ENCODE measurements around the gene CMTM7.

The CMTM7 gene, protein sequence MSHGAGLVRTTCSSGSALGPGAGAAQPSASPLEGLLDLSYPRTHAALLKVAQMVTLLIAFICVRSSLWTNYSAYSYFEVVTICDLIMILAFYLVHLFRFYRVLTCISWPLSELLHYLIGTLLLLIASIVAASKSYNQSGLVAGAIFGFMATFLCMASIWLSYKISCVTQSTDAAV

GRCh38 chr3:32391643-32392535 lies at the start of gene CMTM7:
CMTM7 (plus strand) TSS chr3:32391853; CDS start chr3:32391907, 54 bp downstream.
- in situ Hi-C loops (cut with HindIII; ENCODE audit: low sequenced_read_pairs): no loop called here

- in situ Hi-C loops (cut with HindIII; ENCODE audit: low sequenced_read_pairs): no loop called here
Measured at GRCh38 chr3:32347343-32348125, 44.1 kb upstream of the CMTM7 start.

DNA sequence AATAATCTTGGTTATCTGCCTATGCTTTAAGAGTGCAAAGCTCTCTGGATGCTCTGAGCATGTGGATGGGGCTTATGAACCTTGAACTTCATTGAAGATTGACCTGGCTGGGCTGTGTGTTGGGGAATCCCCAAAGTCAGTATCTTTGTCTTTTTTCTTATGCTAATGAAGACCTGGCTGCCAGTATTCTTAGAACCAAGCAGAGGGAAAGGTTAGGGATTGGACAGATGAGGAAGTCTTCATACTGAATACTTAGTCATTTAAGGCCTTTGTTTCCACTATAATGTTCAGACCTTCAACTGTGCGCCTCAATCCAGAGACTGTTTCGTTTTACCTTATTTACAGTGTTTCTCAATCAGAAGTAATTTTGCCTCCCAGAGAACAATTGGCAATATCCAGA lies 42.5 kb upstream of the CMTM7 start:
- in situ Hi-C loops (cut with HindIII; ENCODE audit: low sequenced_read_pairs): no loop called here

- in situ Hi-C loops (cut with HindIII; ENCODE audit: low sequenced_read_pairs): no loop called here
Measured at GRCh38 chr3:32352563-32352962, 39.1 kb upstream of the CMTM7 start.

GRCh38 chr3:32353351-32353750 lies 38.3 kb upstream of the CMTM7 start:
- in situ Hi-C loops (cut with HindIII; ENCODE audit: low sequenced_read_pairs): no loop called here

GRCh38 chr3:32354362-32354778 lies 37.3 kb upstream of the CMTM7 start:
- in situ Hi-C loops (cut with HindIII; ENCODE audit: low sequenced_read_pairs): no loop called here

DNA sequence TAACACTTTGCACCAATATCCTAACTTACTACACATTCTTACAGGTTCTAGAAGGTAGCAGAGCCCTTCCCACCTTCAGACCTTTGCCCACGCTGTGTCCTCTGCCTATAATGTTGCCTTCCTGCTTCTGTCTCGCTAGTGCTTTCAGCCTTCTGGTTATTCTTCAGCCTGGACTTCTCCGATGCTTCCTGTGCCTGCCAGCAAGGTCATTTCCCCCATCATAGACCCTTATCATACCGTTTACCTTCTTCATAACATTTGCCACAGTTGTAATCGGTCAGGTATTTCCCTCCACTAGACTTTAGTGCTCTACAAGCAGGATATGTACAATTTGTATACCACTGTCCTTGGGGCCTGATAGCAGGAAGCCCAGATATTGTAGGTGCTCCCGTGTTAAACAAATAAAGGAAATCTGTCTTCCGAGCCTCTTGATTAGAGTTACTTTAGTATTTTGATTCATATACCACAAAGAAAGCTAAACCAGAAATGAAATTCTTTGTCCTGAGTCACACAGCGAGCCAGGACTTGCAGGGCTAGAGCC lies 35.8 kb upstream of the CMTM7 start:
- in situ Hi-C loops (cut with HindIII; ENCODE audit: low sequenced_read_pairs): no loop called here

DNA sequence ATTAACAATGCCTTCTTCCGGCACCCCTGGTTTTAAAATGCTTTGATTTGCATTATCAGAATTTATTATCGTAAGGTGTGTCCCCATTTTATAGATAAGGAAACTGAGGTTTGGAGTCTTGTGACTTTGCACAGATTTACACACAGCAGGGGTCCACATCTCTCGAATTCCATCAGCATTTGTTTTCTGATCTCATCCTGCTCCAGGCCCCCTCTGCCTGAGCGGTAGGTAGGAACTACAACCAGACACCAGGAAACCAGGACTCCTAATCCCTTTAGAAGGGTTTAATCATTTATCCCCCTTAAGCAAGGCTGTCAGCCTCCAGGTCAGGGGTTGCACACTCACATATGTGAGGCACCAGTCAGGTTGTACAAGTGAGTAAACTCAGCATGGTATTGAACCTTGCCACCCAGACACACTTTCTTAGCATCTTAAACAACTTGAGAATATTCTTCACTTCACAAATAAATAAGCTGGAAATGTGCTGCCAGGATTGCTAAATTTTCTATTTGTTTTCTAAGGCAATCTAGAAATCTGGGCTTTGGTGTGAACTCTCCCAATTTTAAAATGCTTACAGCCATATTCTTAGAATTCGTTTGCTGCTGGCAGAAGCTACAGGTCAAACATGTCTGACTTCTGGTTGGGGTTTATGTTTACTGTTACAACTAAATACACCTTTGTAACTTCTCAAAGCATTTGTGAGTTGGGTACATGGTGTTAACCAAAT lies 31.7 kb upstream of the CMTM7 start:
- in situ Hi-C loops (cut with HindIII; ENCODE audit: low sequenced_read_pairs): no loop called here

GRCh38 chr3:32360493-32360827 lies 31.2 kb upstream of the CMTM7 start:
- in situ Hi-C loops (cut with HindIII; ENCODE audit: low sequenced_read_pairs): no loop called here

- in situ Hi-C loops (cut with HindIII; ENCODE audit: low sequenced_read_pairs): no loop called here
Measured at GRCh38 chr3:32366638-32367397, 24.8 kb upstream of the CMTM7 start.

- in situ Hi-C loops (cut with HindIII; ENCODE audit: low sequenced_read_pairs): no loop called here
Measured at GRCh38 chr3:32367442-32367841, 24.2 kb upstream of the CMTM7 start.

DNA sequence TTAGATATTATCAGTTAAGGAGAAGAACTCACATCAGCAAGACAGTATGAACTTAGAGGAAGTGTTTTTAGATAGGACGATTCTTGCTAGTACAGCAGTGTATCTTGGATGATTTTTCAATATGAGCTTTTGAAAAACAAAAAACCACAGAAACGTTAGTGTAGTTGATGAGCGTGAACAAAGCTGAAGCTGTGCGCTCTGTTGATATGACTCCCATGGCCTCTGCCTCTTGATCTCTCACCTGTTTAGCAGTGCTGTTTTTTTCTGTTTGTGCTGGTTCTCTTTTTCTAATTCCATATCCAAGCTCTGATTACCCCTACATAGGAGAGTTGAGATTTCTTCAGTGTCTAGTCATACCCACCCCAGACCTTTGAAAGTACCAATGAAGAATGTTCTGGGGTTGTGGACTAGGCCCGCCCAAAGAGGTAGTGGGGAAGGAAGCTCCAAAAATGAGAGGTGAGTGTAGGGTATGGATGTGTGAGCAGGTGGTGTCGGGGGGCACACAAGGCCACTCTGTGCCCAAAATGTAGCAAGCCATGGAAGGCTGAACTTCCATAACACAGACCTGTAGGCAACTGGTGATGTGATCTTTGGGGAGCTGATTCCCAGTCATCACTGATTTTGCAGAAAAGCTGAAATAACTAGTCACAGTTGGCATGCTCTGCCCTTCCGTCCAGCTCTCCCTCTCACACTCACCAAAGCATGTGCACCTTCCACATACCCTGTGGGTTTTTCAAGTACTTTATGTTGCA lies 20.0 kb upstream of the CMTM7 start:
- in situ Hi-C loops (cut with HindIII; ENCODE audit: low sequenced_read_pairs): no loop called here

DNA sequence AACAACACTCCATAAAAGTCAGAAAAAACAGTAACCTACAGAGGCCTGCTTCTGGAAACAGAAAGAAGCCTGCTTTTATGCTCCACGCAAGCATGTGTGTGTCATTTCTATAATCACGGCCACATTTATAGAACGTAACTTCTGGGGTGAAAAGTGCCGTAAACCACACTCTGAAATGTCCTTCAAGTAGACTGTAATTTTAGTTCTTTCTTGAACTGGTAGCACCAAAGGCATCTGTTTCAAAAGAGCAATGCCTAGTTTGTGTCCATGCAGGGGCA lies 19.5 kb upstream of the CMTM7 start:
- in situ Hi-C loops (cut with HindIII; ENCODE audit: low sequenced_read_pairs): no loop called here

DNA sequence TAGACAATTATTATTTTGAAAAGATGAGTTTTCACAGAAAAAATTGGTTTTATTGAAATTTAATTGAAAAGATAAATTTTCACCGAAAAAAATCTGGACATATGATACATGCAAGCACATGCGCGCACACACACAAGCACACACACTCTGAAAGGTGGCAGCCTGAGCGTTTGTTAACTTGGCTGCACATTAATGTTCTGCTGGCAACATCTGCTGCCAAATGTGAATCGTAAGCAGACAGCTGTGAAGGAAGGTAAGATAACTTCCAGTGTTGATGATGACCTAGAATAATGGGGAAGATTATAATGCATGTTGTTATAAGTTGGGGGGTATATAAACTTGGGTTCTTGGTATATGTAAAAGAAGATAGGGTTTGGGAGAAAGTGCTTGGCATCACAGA lies 18.4 kb upstream of the CMTM7 start:
- in situ Hi-C loops (cut with HindIII; ENCODE audit: low sequenced_read_pairs): no loop called here

GRCh38 chr3:32373844-32374243 lies 17.8 kb upstream of the CMTM7 start:
- in situ Hi-C loops (cut with HindIII; ENCODE audit: low sequenced_read_pairs): no loop called here

DNA sequence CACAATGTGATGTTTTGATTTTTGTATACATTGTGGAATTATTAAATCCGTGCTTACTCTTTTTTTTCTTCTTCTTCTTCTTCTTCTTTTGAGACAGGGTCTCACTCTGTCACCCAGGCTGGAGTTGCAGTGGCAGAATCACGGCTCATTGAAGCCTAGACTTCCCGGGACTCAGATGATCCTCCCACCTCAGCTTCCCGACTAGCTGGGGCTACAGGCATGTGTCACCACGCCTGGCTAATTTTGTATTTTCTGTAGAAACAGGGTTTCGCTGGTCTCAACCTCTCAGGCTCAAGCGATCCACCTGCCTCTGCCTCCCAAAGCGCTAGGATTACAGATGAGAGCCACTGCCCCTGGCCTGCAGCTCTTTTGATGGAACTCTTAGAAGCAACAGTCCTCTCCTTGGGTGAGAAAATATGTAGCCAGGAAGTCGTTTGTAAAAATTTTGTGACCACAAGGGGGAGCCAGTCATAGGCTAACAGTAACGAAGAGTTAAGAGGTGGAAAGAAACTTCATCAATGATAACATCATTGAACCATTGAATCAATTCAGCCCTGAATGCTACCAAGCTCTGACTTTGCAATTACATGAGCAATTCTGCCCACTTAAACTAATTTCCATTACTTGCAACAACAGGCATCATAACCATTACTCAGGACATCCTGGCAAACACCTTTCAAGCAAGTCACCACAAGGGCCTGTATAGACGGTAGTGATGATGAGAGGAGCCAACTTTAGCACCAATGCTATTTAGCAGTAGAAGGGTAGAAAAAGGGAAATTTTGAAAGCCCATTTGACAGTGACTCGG lies 16.7 kb upstream of the CMTM7 start:
- in situ Hi-C loops (cut with HindIII; ENCODE audit: low sequenced_read_pairs): no loop called here

GRCh38 chr3:32375596-32375930 lies 16.1 kb upstream of the CMTM7 start:
- in situ Hi-C loops (cut with HindIII; ENCODE audit: low sequenced_read_pairs): no loop called here

DNA sequence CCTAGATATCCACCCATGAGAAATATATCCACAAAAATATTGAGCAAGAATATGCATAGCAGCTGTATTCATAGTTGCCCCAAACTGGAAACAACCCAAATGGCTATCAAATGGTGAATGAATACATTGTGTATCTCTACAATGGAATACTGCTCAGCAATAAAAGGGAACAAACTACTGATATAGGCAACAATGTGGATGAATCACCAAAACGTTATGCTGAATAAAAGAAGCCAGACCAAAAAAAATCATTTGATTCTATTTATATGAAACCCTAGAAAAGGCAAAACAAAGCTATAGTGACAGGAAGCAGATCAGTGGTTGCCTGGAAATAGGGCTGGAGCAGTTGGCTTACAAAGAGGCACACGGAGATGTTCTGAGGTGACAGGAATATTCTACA lies 15.5 kb upstream of the CMTM7 start:
- in situ Hi-C loops (cut with HindIII; ENCODE audit: low sequenced_read_pairs): no loop called here

Data from endothelial cell of hepatic sinusoid (primary cell).